ENCODE data around the gene TPPP3.
A peak's percentile ranks its signal among the peaks of the same experiment; 100 is the strongest.

- TF ChIP-seq SNAI2 (CRISPR knock-in tag; IDR thresholded peaks at IDR 0.05), result no peak
- no peak for TF ChIP-seq TSHZ2 (CRISPR knock-in tag; IDR thresholded peaks at IDR 0.05)
- TF ChIP-seq PATZ1 (CRISPR knock-in tag; IDR thresholded peaks at IDR 0.05; ENCODE audit: borderline replicate concordance), result peak; percentile 36; the same call in 1 of the 2 replicates
- no peak for TF ChIP-seq ZFP3 (CRISPR knock-in tag; IDR thresholded peaks at IDR 0.05)
- no peak for TF ChIP-seq ZNF8 (CRISPR knock-in tag; IDR thresholded peaks at IDR 0.05)
- TF ChIP-seq CSDC2 (CRISPR knock-in tag; IDR thresholded peaks at IDR 0.05), result no peak
- TF ChIP-seq ZNF70 (CRISPR knock-in tag; IDR thresholded peaks at IDR 0.05), result no peak
- TF ChIP-seq POU6F1 (CRISPR knock-in tag; IDR thresholded peaks at IDR 0.05; ENCODE audit: borderline replicate concordance, low read depth), result no peak
- TF ChIP-seq ARNTL (CRISPR knock-in tag; IDR thresholded peaks at IDR 0.05; ENCODE audit: borderline replicate concordance, low read depth), result no peak
- no peak for TF ChIP-seq TCF4 (CRISPR knock-in tag; IDR thresholded peaks at IDR 0.05; ENCODE audit: borderline replicate concordance)
- TF ChIP-seq CREB5 (CRISPR knock-in tag; IDR thresholded peaks at IDR 0.05; ENCODE audit: low read depth), result no peak
These were observed 13.0 kb upstream of the TPPP3 start for GRCh38 chr16:67406111-67406971.

Measured in SK-N-SH treated with all-trans-retinoic acid at 6 μM for 48 hours (cell line).